Mesenchymal stem cell (in vitro differentiated cells and primary cell): ENCODE results near the gene SPSB3.

Experiments used
- DNase-seq: peaks from one replicate; pipeline ENCODE4 v3.0.0-alpha.2; 2013
- H2AFZ ChIP-seq: one replicate; pipeline ENCODE4 v1.6.1; 2013; ENCODE audit warnings: low read depth, mild to moderate bottlenecking, control low read depth, inconsistent platforms, low read length, moderate library complexity
- H2AK5ac ChIP-seq: 2 replicates; pipeline ENCODE4 v1.6.1; 2013; ENCODE audit warnings: low read length, moderate library complexity, mild to moderate bottlenecking, inconsistent platforms; ENCODE audit not compliant: severe bottlenecking
- H2BK120ac ChIP-seq: one replicate; pipeline ENCODE4 v1.6.1; 2013; ENCODE audit warnings: low read depth, mild to moderate bottlenecking, inconsistent platforms, low read length, moderate library complexity
- H2BK12ac ChIP-seq, 2 experiments: one replicate each; pipeline ENCODE4 v1.6.1; 2013; ENCODE audit warnings: inconsistent platforms in 2 of 2, low read length in 2 of 2, mild to moderate bottlenecking in 2 of 2, moderate library complexity in 2 of 2, control low read depth in 1 of 2
- H2BK15ac ChIP-seq: one replicate; pipeline ENCODE4 v1.6.1; 2013; ENCODE audit warnings: mild to moderate bottlenecking, low read depth, inconsistent platforms; ENCODE audit not compliant: poor library complexity, severe bottlenecking
- H2BK5ac ChIP-seq: 2 replicates; pipeline ENCODE4 v1.6.1; 2013; ENCODE audit warnings: low read depth, mild to moderate bottlenecking, low read length, control low read depth, inconsistent platforms; ENCODE audit not compliant: poor library complexity, severe bottlenecking
- H3K14ac ChIP-seq, 2 experiments: one replicate each; pipeline ENCODE4 v1.6.1; 2013; ENCODE audit warnings: inconsistent platforms in 2 of 2, low read length in 2 of 2, control low read depth in 1 of 2, mild to moderate bottlenecking in 1 of 2, moderate library complexity in 1 of 2
- H3K18ac ChIP-seq, 2 experiments: one replicate each; pipeline ENCODE4 v1.6.1; 2013; ENCODE audit warnings: inconsistent platforms in 2 of 2, low read length in 2 of 2, control low read depth in 1 of 2, low read depth in 1 of 2, mild to moderate bottlenecking in 1 of 2
- H3K23ac ChIP-seq, 2 experiments: one replicate each; pipeline ENCODE4 v1.6.1; 2013; ENCODE audit warnings: inconsistent platforms in 2 of 2, low read length in 2 of 2, mild to moderate bottlenecking in 2 of 2, moderate library complexity in 2 of 2, control low read depth in 1 of 2
- H3K27ac ChIP-seq: 2 replicates; pipeline ENCODE4 v1.5.1; 2013; ENCODE audit warnings: mild to moderate bottlenecking, moderate library complexity, low read length, control low read depth, inconsistent platforms; ENCODE audit not compliant: poor library complexity, severe bottlenecking
- H3K27me3 ChIP-seq, 2 experiments: 2 replicates each; pipeline versions ENCODE4 v1.6.1 to v1.7.0; 2013; ENCODE audit warnings: low read length in 2 of 2, mild to moderate bottlenecking in 2 of 2, moderate library complexity in 2 of 2, control low read depth in 1 of 2, inconsistent platforms in 1 of 2; ENCODE audit not compliant: control insufficient read depth in 1 of 2, insufficient read depth in 1 of 2
- H3K36me3 ChIP-seq, 2 experiments: 2 replicates each; pipeline versions ENCODE4 v1.6.1 to v1.7.0; 2013; ENCODE audit warnings: low read length in 2 of 2, control low read depth in 1 of 2, inconsistent platforms in 1 of 2, low read depth in 1 of 2, mild to moderate bottlenecking in 1 of 2; ENCODE audit not compliant: insufficient read depth in 2 of 2, control insufficient read depth in 1 of 2
- H3K4ac ChIP-seq, 2 experiments: one replicate each; pipeline ENCODE4 v1.6.1; 2013; ENCODE audit warnings: inconsistent platforms in 2 of 2, low read length in 2 of 2, mild to moderate bottlenecking in 2 of 2, moderate library complexity in 2 of 2, control low read depth in 1 of 2, low read depth in 1 of 2
- H3K4me1 ChIP-seq: 2 replicates; pipeline ENCODE4 v1.6.1; 2013; ENCODE audit warnings: low read depth, low read length, control low read depth; ENCODE audit not compliant: control insufficient read depth, insufficient read depth
- H3K4me2 ChIP-seq: 2 replicates; pipeline ENCODE4 v1.6.1; 2013; ENCODE audit warnings: low read length, mild to moderate bottlenecking, inconsistent platforms; ENCODE audit not compliant: poor library complexity, severe bottlenecking
- H3K4me3 ChIP-seq, 2 experiments: 2 replicates each; pipeline versions ENCODE4 v1.5.1 to v1.7.0; 2013; ENCODE audit warnings: low read length in 2 of 2, mild to moderate bottlenecking in 2 of 2, control low read depth in 1 of 2, low read depth in 1 of 2; ENCODE audit not compliant: insufficient read depth in 1 of 2
- H3K79me1 ChIP-seq: replicated peaks from 2 replicates; pipeline ENCODE4 v1.6.1; 2013; ENCODE audit warnings: mild to moderate bottlenecking, control low read depth, low read length, inconsistent platforms; ENCODE audit not compliant: poor library complexity, severe bottlenecking
- H3K9ac ChIP-seq: 2 replicates; pipeline ENCODE4 v1.7.0; 2013; ENCODE audit warnings: mild to moderate bottlenecking, low read length, moderate library complexity
- H3K9me3 ChIP-seq: 2 replicates; pipeline ENCODE4 v1.7.0; 2013; ENCODE audit warnings: mild to moderate bottlenecking, low read length; ENCODE audit not compliant: control insufficient read depth
- H4K8ac ChIP-seq: one replicate; pipeline ENCODE4 v1.6.1; 2013; ENCODE audit warnings: inconsistent platforms, mild to moderate bottlenecking, low read length, moderate library complexity
- H4K91ac ChIP-seq: one replicate; pipeline ENCODE4 v1.6.1; 2013; ENCODE audit warnings: mild to moderate bottlenecking, low read length, inconsistent platforms
- WGBS: methylation state at CpG from one replicate; pipeline ENCODE4 v1.1.7; 2013; ENCODE audit warnings: mixed read lengths; 5-methylcytosine and 5-hydroxymethylcytosine counted together

SPSB3 gene

GRCh38 chr16:1828645-1829410 lies 46.5 kb upstream of the SPSB3 start:
- Histone ChIP-seq H3K23ac (no peak overlapping the region), H2BK12ac (no peak overlapping the region), H3K9me3 (no peaks in the 10 kb centered on the region), H3K4me3 (peak overlapping the region in 1 of 2 experiments; percentile 95), H2BK120ac (no peak overlapping the region), H3K4me2 (peak overlapping the region; percentile 38), H3K36me3 (peaks cover 13 to 31% of the 10 kb centered on the region in 2 experiments), H3K14ac (no peak overlapping the region), H3K9ac (peak overlapping the region; percentile 88), H2AK5ac (no peak overlapping the region), H2BK15ac (no peak overlapping the region), H2BK5ac (no peak overlapping the region), H3K27ac (no peak overlapping the region), H4K91ac (no peak overlapping the region), H4K8ac (no peak overlapping the region), H3K4me1 (peaks cover 22% of the 10 kb centered on the region), H2AFZ (no peak overlapping the region), H3K27me3 (no peaks in the 10 kb centered on the region), H3K18ac (no peak overlapping the region), H3K79me1 (peaks cover 21% of the 10 kb centered on the region), H3K4ac (no peak overlapping the region)
- 90% methylated on average over 9 of the region's 11 CpGs for WGBS
- no peak for DNase-seq

GRCh38 chr16:1826691-1827573 lies 44.6 kb upstream of the SPSB3 start, which contains the start of the genes FAHD1 and HAGH:
Gene FAHD1, plus strand, starts transcription at chr16:1827206. Its CDS starts 33 bp downstream, at chr16:1827239.
Gene HAGH, minus strand, starts transcription at chr16:1826825. Its CDS starts 38 bp downstream, at chr16:1826787.
- H3K9me3 ChIP-seq: no peaks in the 10 kb centered on the region
- H3K4me1 ChIP-seq: peaks cover 20% of the 10 kb centered on the region
- H4K8ac ChIP-seq: peak within 1 kb of the TSS; percentile 96
- peaks cover 17 to 34% of the 10 kb centered on the region in 2 experiments for H3K36me3 ChIP-seq
- peaks cover 28% of the 10 kb centered on the region for H3K79me1 ChIP-seq
- H3K4ac ChIP-seq: peak within 1 kb of the TSS; percentile 91 to 94
- H2AFZ ChIP-seq: peak within 1 kb of the TSS; percentile 94
- H4K91ac ChIP-seq: peak within 1 kb of the TSS; percentile 96
- peak within 1 kb of the TSS in 1 of 2 experiments; percentile 83 for H2BK12ac ChIP-seq
- H2BK15ac ChIP-seq: peak within 1 kb of the TSS; percentile 77
- peak within 1 kb of the TSS; percentile 37 for H2BK120ac ChIP-seq
- peak within 1 kb of the TSS; percentile 88 for H3K9ac ChIP-seq
- peak within 1 kb of the TSS in 1 of 2 experiments; percentile 95 for H3K14ac ChIP-seq
- H3K27me3 ChIP-seq: no peaks in the 10 kb centered on the region
- H3K23ac ChIP-seq: peak within 1 kb of the TSS in 1 of 2 experiments; percentile 98
- H3K4me2 ChIP-seq: peak within 1 kb of the TSS; percentile 97
- H3K18ac ChIP-seq: peak within 1 kb of the TSS; percentile 86 to 91
- H3K4me3 ChIP-seq: peak within 1 kb of the TSS; percentile 95 to 96
- WGBS: under 1% methylated on average over 91 of the region's 104 CpGs
- no peak within 1 kb of the TSS for H2AK5ac ChIP-seq
- H3K27ac ChIP-seq: peak within 1 kb of the TSS; percentile 38
- peak within 1 kb of the TSS; percentile 94 for H2BK5ac ChIP-seq
- DNase-seq: peak; percentile 96

- H4K8ac ChIP-seq: peak overlapping the region; percentile 36
- no peaks in the 10 kb centered on the region for H3K9me3 ChIP-seq
- peak overlapping the region; percentile 95 to 96 for H3K4me3 ChIP-seq
- DNase-seq: peak; percentile 55
- H2AK5ac ChIP-seq: no peak overlapping the region
- H3K27me3 ChIP-seq: no peaks in the 10 kb centered on the region
- H3K36me3 ChIP-seq: peaks cover 25 to 32% of the 10 kb centered on the region in 2 experiments
- WGBS: 6% methylated on average over 77 of the region's 96 CpGs
- H3K9ac ChIP-seq: peak overlapping the region; percentile 75
- H3K18ac ChIP-seq: peak overlapping the region; percentile 45 to 79
- H2AFZ ChIP-seq: peak overlapping the region; percentile 86
- peak overlapping the region; percentile 97 for H3K4me2 ChIP-seq
- no peak overlapping the region for H2BK5ac ChIP-seq
- H3K79me1 ChIP-seq: peaks cover 29% of the 10 kb centered on the region
- no peak overlapping the region for H2BK15ac ChIP-seq
- no peak overlapping the region for H2BK12ac ChIP-seq
- H3K4me1 ChIP-seq: peaks cover 20% of the 10 kb centered on the region
- H3K27ac ChIP-seq: no peak overlapping the region
- no peak overlapping the region for H3K4ac ChIP-seq
- H4K91ac ChIP-seq: no peak overlapping the region
- H3K23ac ChIP-seq: no peak overlapping the region
- H2BK120ac ChIP-seq: no peak overlapping the region
- no peak overlapping the region for H3K14ac ChIP-seq
These were observed 43.7 kb upstream of the SPSB3 start for GRCh38 chr16:1825864-1826690.
